ENCODE data around the gene VIL1.

Gene VIL1

GRCh38 chr2:218406949-218407618, 11.8 kb upstream of the VIL1 start:
- peak; percentile 51 for DNase-seq

GRCh38 chr2:218407717-218408116, 11.2 kb upstream of the VIL1 start:
- no peak for DNase-seq

GRCh38 chr2:218418321-218418716, 604 bp upstream of the VIL1 start:
- no peak for DNase-seq

GRCh38 chr2:218419630-218420216, 800 bp downstream of the VIL1 start:
- DNase-seq, result no peak

- DNase-seq, result no peak
Measured at GRCh38 chr2:218421027-218421426, 2.1 kb downstream of the VIL1 start.

- DNase-seq, result no peak
Measured at GRCh38 chr2:218422403-218423086, 3.6 kb downstream of the VIL1 start.

- DNase-seq, result no peak
Measured at GRCh38 chr2:218423584-218423983, 4.7 kb downstream of the VIL1 start.

GRCh38 chr2:218425531-218425930, 6.6 kb downstream of the VIL1 start:
- DNase-seq, result no peak

- DNase-seq, result no peak
Measured at GRCh38 chr2:218427741-218428140, 8.8 kb downstream of the VIL1 start.

GRCh38 chr2:218428846-218429558, 10.1 kb downstream of the VIL1 start:
- DNase-seq, result no peak

GRCh38 chr2:218429911-218430692, 11.2 kb downstream of the VIL1 start:
- no peak for DNase-seq

GRCh38 chr2:218430721-218431120, 11.8 kb downstream of the VIL1 start:
- DNase-seq, result no peak

GRCh38 chr2:218431878-218432277, 13.0 kb downstream of the VIL1 start:
- no peak for DNase-seq

- DNase-seq, result no peak
Measured at GRCh38 chr2:218432676-218433365, 13.9 kb downstream of the VIL1 start.

- DNase-seq, result no peak
Measured at GRCh38 chr2:218434456-218434855, 15.5 kb downstream of the VIL1 start.

GRCh38 chr2:218435003-218435982, 16.4 kb downstream of the VIL1 start:
- no peak for DNase-seq

- DNase-seq, result no peak
Measured at GRCh38 chr2:218436992-218437391, 18.1 kb downstream of the VIL1 start.

- DNase-seq, result no peak
Measured at GRCh38 chr2:218437969-218438368, 19.0 kb downstream of the VIL1 start.

GRCh38 chr2:218438596-218438995, 19.7 kb downstream of the VIL1 start:
- peak; percentile 26 for DNase-seq

- no peak for DNase-seq
Measured at GRCh38 chr2:218444692-218445357, 25.9 kb downstream of the VIL1 start.
